ACHN (cell line): Measurements from ENCODE around the gene INSYN1.
"Not testable (repeated sequence)": the region's sequence is repeated elsewhere in the genome, so short reads cannot be mapped to it uniquely, and the experiment has no call there.

ENCODE experiments used
- DNase-seq: peaks from one replicate; pipeline ENCODE4 v3.0.0-alpha.2; 2015
- in situ Hi-C: cut with HindIII; loops from 2 replicates; pipeline ENCODE4 v1.10.0; 2017; ENCODE audit warnings: low sequenced_read_pairs, low pct_ligation_motif_present, low pct_unique_long_range_greater_than_20kb

The INSYN1 gene

DNA sequence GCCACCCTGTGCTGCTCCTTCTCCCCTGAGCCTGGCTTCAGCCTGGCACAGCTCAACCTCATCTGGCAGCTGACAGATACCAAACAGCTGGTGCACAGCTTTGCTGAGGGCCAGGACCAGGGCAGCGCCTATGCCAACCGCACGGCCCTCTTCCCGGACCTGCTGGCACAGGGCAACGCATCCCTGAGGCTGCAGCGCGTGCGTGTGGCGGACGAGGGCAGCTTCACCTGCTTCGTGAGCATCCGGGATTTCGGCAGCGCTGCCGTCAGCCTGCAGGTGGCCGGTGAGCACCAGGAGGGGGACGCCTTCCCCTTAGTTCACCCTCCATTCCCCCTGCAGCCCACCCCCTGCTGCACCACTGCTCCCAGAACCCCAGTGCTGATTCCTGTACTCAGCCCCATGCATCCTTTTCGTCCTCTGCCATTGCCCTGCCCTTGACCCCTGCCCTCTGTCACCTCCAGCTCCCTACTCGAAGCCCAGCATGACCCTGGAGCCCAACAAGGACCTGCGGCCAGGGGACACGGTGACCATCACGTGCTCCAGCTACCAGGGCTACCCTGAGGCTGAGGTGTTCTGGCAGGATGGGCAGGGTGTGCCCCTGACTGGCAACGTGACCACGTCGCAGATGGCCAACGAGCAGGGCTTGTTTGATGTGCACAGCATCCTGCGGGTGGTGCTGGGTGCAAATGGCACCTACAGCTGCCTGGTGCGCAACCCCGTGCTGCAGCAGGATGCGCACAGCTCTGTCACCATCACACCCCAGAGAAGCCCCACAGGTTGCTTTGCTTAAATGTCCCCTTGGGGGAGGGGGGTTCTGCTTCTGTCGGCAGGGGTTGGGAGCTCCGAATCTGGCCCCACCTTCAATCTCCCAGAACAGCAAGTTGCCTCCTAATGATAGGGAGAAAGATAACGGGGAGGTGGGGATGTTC is 50.6 kb downstream of the INSYN1 start:
- in situ Hi-C loops, DNase-seq: not testable (repeated sequence)

DNA sequence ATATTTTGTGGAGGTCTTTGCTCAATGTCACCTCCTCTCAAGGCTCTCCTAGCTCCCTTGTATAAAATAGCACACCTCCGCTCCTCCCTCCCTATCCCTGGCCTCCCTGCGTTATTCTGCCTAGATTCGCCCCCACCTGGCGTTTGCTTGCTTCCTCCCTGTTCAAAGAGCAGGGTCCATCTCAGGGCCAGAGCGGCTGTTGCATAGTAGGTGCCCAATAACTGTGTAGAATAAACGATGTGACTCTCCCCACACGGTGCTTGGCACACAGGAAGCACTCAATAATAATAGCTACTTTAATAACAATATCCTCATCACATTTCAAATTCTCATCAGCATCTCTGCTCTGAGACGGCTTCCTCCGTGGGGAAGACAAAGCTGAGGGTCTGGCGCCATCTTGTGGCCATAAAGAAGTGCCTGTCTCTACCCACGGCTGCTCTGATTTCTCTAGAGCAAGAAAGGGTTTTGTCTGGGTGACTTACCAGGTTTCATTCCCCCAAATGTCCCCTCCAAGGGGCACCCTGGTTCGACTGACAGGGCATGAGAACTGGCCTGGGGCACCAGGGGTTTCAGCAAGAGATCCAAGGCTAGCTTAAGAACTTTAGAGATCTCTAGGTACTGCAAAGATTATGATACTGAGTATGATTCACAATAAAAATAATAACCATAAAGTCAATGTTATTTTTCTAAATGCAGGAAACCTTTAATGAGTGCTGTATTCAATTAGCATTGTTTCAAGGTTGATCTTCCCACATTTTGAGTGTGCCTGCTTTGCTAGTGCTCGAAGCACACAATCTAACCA is 52.9 kb downstream of the INSYN1 start:
- peak; percentile 72 for DNase-seq
- in situ Hi-C loops, result no loop called here

DNA sequence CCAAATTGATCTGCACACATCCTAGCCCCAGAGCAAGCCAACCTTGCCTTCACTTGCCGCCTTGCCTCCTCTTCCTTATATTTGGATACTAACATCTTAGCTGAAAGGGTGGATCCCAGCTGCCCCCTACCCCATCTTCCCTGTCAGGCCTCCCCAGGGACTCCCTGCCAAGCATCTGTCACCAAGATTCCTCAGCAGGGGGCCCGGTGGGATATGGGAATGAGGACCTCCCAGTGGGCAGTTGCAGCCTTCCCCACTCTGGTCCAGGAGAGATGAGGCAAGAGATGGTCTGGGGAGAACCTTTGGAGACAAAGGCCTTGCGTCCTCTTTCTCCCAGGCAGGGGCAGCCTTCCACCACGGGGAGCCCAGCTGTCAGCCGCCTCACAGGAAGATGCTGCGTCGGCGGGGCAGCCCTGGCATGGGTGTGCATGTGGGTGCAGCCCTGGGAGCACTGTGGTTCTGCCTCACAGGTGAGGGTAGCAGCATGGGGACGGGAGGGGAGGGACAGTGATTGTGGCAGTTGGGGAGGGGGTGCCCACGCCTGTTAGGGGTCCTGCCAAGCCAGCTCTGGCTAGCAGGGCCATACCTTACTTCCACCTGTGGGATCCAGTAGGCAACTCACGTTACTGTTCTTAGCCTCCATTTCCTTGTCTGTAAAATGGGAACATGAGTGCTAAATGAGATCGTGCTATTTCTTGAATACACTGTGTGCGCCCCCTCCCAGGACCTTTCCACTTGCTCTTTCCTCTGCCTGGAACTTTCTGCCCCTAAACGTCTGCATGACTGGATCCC is 53.7 kb downstream of the INSYN1 start:
- in situ Hi-C loops, result no loop called here
- no peak for DNase-seq

DNA sequence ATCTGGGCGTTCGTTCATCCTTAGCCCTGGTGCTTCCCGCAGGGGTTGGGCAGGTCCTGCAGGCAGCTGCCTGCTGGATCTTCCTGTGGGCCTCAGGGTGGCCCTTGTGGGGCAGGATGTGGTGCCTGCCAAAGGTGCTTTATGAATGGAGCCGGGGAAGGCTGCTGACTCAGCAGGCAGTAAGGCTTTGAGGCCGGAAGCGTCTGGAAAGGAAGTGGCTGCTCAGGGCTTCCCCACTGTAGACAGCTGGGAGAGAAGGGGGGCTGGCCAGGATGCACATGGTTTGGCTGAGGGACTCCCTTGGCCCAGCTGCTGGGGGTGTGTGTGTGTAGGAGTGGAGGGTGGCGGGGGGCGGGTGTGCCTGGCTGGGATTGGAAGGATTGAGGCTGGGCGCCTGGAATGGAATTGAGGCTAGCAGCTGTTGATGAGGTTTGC is 56.1 kb downstream of the INSYN1 start:
- in situ Hi-C loops, result no loop called here
- DNase-seq, result peak; percentile 82

DNA sequence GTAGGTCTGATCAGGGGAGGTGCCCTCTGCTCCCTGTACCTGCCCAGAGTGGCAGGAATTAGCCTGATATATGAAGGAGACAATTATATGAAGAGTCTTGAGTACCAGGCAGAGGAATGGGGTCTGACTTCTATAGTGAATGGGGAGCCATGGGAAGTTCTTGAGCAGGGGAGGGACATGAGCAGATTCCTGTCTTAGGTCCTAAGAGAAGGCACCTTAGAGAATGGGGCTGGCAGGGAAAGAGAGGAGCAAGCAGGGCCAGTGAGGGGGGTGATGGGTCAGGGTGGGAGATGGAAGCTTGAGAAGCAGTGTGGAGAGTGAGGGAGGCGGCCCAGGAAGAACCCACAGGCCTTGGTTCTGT is 56.5 kb downstream of the INSYN1 start:
- DNase-seq, result no peak
- in situ Hi-C loops, result no loop called here

DNA sequence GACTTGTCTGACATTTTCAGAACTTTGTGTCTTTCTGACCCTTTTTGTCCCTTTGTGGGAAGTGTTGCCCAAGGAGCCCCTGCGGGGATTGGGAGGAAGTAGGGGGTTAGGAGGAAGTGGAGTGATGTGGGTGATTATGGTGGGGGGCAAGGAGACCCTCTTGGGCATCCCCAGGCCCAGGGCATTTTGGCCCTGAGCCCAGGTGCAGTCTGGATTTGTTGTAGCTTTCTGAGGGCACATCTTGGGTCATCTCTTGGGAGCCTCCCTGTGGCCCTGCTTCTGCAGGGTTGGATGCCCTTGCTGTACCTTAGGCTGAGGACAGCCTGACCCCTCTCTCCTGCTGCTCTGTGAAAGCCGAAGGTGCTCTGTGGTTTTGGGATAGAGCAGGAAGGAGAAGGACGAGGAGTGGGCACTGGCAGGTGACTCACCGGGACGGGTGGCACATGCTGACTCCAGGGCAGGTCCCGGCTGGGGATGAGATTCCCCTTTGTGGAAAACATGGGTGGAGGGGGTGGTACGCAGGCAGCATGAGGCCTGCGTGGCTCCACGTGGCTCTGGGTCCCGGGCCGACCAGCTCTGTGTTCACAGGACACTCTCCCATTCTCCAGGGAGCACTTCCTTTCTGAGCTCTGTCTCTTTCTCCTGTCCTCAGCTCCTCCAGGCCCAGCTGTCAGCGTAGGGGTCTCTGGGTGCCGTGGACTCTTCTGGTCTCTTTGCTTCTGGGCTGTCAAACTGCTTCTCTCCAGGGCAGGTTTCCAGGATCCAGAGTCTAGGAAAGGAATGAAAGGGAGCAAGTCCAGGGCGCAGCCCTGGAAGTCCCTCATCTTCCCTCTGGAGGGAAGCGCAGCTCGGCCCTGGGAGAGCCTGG is 57.1 kb downstream of the INSYN1 start:
- no peak for DNase-seq

DNA sequence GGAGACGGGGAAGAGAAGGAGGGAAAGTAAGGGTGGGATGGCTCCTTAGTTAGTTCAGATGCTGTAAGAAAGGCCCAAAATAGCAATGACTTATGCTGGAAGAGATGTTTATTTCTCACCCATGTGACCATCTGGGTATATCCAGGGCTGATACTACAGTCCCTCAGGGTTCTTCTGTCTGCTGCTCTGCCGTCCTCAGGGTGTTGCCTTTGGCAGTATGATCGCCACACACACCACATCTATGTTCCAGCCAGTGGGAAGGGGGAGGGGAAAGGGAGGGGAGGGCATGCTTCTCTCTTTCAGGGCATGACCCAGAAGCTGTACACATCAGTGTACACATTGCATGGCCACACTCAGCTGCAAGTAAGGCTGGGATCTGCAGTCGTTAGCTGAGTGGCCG is 58.7 kb downstream of the INSYN1 start:
- in situ Hi-C loops, result no loop called here
- no peak for DNase-seq

More for the DNA sequence above, 57.1 kb downstream of the INSYN1 start:
- in situ Hi-C loops, result no loop called here

DNA sequence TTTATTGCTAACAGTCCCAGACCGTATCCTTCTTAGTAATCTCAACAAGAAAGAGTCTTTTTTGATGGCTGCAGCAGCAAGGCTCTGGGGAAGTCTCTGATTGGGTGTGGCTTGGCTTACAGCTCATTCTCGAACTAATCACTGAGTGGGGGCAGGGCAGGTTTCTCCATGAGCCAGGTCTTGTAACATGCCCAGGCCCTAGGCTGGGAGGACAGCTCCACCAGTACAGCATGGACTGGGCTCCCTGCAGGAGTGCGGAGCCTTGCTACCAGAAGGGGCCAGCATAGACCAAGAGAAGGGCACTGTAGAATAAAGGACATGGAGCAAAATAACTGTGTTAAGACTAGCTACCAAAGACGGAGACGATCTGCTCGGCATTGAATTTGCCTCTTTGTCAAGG is 61.8 kb downstream of the INSYN1 start:
- no peak for DNase-seq
- in situ Hi-C loops, result no loop called here

DNA sequence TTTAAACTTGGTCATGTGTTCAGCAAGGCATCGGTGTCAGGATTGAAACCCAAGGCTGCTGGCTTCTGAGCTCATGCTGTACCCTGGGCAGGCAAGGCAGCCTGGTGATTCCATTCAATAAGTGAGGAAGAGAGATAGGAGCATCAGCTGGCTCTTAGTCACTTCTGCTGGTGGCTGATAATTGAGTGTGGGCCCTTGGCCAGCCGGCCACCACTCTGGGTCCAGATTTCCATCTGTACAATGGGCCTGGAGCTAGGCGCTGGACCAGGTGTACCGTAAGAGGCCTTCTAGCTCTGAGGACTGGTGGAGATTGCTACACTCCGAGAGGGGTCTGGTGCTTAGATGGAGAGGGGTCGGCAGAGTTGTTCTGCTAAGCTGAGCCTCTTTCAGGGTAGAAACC is 64.7 kb downstream of the INSYN1 start:
- in situ Hi-C loops, result no loop called here

DNA sequence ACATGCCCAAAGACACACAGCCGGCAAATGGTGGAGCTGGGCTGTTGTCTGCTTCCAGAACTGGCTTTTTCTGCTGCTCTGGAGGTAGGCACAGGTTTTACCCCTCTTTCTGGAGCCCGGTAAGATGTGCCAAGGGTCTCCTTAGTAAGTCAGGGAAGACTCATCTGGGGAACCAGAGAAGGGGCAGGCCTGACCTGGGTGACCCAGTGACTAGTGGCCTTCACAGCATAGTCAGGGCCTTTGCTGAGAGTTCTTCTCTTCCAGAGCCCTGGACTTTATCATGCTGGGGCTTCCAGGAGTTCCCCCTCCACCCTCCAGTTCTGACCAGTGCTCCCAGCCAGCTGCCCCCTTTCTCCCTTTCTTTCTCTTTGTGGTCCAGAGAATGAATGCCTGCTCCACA is 65.8 kb downstream of the INSYN1 start:
- in situ Hi-C loops, result no loop called here
- DNase-seq, result no peak

More for the DNA sequence above, 64.7 kb downstream of the INSYN1 start:
- no peak for DNase-seq

DNA sequence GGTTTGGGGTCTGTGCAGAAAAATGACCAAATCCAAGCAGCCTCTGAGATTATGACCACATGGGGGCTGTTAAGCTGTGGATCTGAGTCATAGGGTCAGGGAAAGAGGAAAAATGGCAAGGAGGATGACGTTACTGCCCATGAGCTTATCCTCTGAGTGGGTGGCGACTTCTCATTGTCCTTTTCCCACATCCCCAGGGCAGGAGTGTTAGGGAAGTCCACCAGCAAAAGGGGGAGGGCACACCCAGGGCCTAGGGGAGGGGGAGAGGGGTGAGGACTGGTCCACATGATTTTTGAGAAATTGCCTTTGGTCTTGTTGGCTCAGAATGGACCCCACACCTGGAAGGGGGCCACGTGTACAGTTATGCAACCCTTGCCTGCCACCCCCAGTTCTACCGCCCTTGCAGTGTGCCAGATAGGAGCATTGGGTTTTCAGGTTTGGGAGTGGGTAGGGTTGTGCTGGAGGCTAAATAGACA is 66.3 kb downstream of the INSYN1 start:
- peak; percentile 55 for DNase-seq
- in situ Hi-C loops, result no loop called here

DNA sequence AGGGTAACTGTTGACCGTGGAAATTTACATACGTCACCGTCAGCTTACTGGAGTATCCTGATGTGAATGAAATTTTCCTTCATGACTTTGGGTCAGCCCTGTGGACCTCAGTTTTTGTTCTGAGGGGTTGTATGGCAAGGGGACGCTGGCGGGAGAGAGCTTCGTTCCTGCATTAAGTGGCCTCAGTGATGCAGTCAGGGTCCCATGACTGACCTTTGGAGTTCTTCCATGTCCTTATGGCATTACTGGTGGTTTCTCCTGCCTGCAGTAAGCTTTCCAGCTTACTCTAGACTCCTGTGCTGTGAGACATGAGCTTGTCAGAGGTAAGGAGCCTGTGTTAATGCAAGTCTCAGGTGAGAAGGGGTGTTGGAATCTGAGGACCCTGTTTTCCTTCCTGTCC is 67.2 kb downstream of the INSYN1 start:
- DNase-seq, result no peak
- in situ Hi-C loops, result no loop called here
